GM12878 (cell line): Measurements from ENCODE around the gene DISP2. TPM values are rescaled to one million over a fixed set of nuclear protein-coding genes. Genes with fewer than 3 reads are reported as not detected.

Experiments
- ATAC-seq: fragments of 200-7000 bp; cut with Tn5 transposase; 3 replicates; pipeline ENCODE4 v1.9.1; 2020; ENCODE audit warnings: mild to moderate bottlenecking, moderate library complexity
- BruUV-seq: library from RNA; stranded (reverse); fragments of 400-500 nt; replicated peaks from 2 replicates; lab custom pipeline; 2021; lab: Mats Ljungman, UMichigan
- CTCF ChIA-PET: fragments of 300-600 bp; sonication (Branson Sonifier 250); formaldehyde crosslinking; extraction: SDS; loops from one replicate; lab custom pipeline; 2021; ENCODE audit warnings: inconsistent platforms; lab: Yijun Ruan, JAX
- POLR2A ChIA-PET: fragments of 350-600 bp; formaldehyde crosslinking; extraction: SDS; loops from one replicate; lab custom pipeline; 2021; ENCODE audit warnings: inconsistent platforms; lab: Charles Lee
- RAD21 ChIA-PET: fragments of 300-600 bp; sonication (Branson Sonifier 250); formaldehyde crosslinking; loops from one replicate; lab custom pipeline; 2023; ENCODE audit warnings: antibody characterized with exemption; ENCODE audit not compliant: unreplicated experiment; lab: Charles Lee
- SMC1A ChIA-PET: fragments of 300-600 bp; sonication (Branson Sonifier 250); formaldehyde crosslinking; loops from one replicate; lab custom pipeline; 2023; ENCODE audit not compliant: unreplicated experiment, uncharacterized antibody; lab: Charles Lee
- DNase-seq: peaks from one replicate; pipeline ENCODE4 v3.0.0-alpha.2; 2011; ENCODE audit warnings: low read depth, low spot score
- FAIRE-seq: peaks from 3 replicates; lab custom pipeline; 2011; peaks lifted over from hg19 to GRCh38; lab: Jason Lieb, UNC
- H2AFZ ChIP-seq: 2 replicates; pipeline ENCODE4 v1.6.0; 2011; ENCODE audit warnings: low read depth, low read length, control low read depth; ENCODE audit not compliant: control insufficient read depth
- H3K27ac ChIP-seq: 2 replicates; pipeline ENCODE4 v1.5.1; 2011; ENCODE audit warnings: control low read depth; ENCODE audit not compliant: control insufficient read depth, insufficient read depth
- H3K27me3 ChIP-seq, 2 experiments: replicated peaks in 1 of 2; 2 replicates each; pipeline versions ENCODE4 v1.6.0 to v1.6.1; 2011; ENCODE audit warnings: low read length in 1 of 2; ENCODE audit not compliant: control insufficient read depth in 2 of 2, insufficient read depth in 2 of 2
- H3K36me3 ChIP-seq, 2 experiments: 2 replicates each; pipeline ENCODE4 v1.5.1; 2011; ENCODE audit warnings: low read length in 1 of 2; ENCODE audit not compliant: control insufficient read depth in 2 of 2, insufficient read depth in 2 of 2
- H3K4me1 ChIP-seq: 2 replicates; pipeline ENCODE4 v1.6.1; 2011; ENCODE audit warnings: mild to moderate bottlenecking, low read length, moderate library complexity, mixed read lengths; ENCODE audit not compliant: control insufficient read depth, insufficient read depth
- H3K4me2 ChIP-seq: 2 replicates; pipeline ENCODE4 v1.6.0; 2011; ENCODE audit warnings: control low read depth; ENCODE audit not compliant: control insufficient read depth, insufficient read depth
- H3K4me3 ChIP-seq: fragments of 200-600 bp; sonication (generic); 2 replicates; pipeline ENCODE4 v1.5.1; 2016
- H3K79me2 ChIP-seq: 2 replicates; pipeline ENCODE4 v1.6.0; 2011; ENCODE audit warnings: low read length; ENCODE audit not compliant: control insufficient read depth, insufficient read depth
- H3K9ac ChIP-seq: 2 replicates; pipeline ENCODE4 v1.8.0; 2011; ENCODE audit warnings: low read length, control low read depth, mixed read lengths; ENCODE audit not compliant: control insufficient read depth, insufficient read depth
- H3K9me3 ChIP-seq: replicated peaks from 3 replicates; pipeline ENCODE4 v1.5.1; 2011; ENCODE audit warnings: mild to moderate bottlenecking, low read length; ENCODE audit not compliant: control insufficient read depth, insufficient read depth
- H4K20me1 ChIP-seq: 2 replicates; pipeline ENCODE4 v1.6.0; 2011; ENCODE audit not compliant: control insufficient read depth, insufficient read depth
- KLF5 ChIP-seq: fragments of 450-650 bp; IDR thresholded peaks from 2 replicates; pipeline ENCODE4 v1.6.1; 2014; ENCODE audit warnings: mild to moderate bottlenecking; ENCODE audit not compliant: partially characterized antibody
- WGBS: methylation state at CpG from one replicate; pipeline ENCODE4 v1.1.6; 2016; ENCODE audit warnings: low lambda C conversion rate; ENCODE audit not compliant: insufficient replicate concordance, insufficient coverage; ENCODE audit errors: missing lambda C conversion rate; 5-methylcytosine and 5-hydroxymethylcytosine counted together
- in situ Hi-C: fragments of 300-500 bp; cut with MboI; formaldehyde crosslinking; loops from 9 replicates; pipeline ENCODE4 v1.14.3; 2018; ENCODE audit warnings: mixed read lengths
- intact Hi-C: fragments of 100-400 bp; cut with micrococcal nuclease; formaldehyde crosslinking; loops from one replicate; pipeline ENCODE4 v1.14.2; 2022; ENCODE audit not compliant: unreplicated experiment
- polyA plus RNA-seq, 11 experiments: library from polyadenylated mRNA; depleted of rRNA in 4 of 11; unstranded in 6 of 11; stranded (reverse) in 5 of 11; fragments of >200 nt; fragmentation: Nextera tagmentation in 4 of 11; fragmentation: Illumina TruSeq in 1 of 11; extraction: Ambion mirVana in 4 of 11; extraction: Trizol in 1 of 11; gene quantifications; 1 replicate in 1 of 11; 2 replicates in 10 of 11; pipeline versions ENCODE4 v1.2.1 to v1.2.3, GENCODE V29; 2011 to 2016; ENCODE audit warnings: inconsistent platforms in 2 of 11, missing spikeins in 2 of 11, low read depth in 1 of 11
- total RNA-seq, 4 experiments: library from RNA; depleted of rRNA in 3 of 4; stranded (reverse); fragments of >200 nt in 3 of 4; fragmentation: Illumina TruSeq in 1 of 4; extraction: Trizol in 1 of 4; gene quantifications; 2 replicates each; pipeline versions ENCODE4 v1.2.1 to v1.2.3, GENCODE V29; 2013 to 2021
- TF ChIP-seq, protein P1 (sequence below): fragments of 450-650 bp; IDR thresholded peaks from 2 replicates; pipeline ENCODE4 v1.6.1; 2017; ENCODE audit warnings: mild to moderate bottlenecking, moderate library complexity

The DISP2 gene
- total and polyA plus RNA-seq, 10 of the 15 experiments (the other 5 are each of a cell fraction or from before 2014, with no cell fraction given), result under 0.01 to 0.20 (median 0.12) TPM; not detected in 7

- CTCF ChIA-PET, result interaction anchor here (0.6 to 1.9 kb wide), 18 partner anchors 8 to 680 kb away, joined by 3 to 12 read pairs (median 4); partner anchors contain the start of genes IVD and KNSTRN
- 53% methylated on average over 8 of the region's 8 CpGs for WGBS
- BruUV-seq, result no TSS peak
- TF ChIP-seq, protein P1, sequence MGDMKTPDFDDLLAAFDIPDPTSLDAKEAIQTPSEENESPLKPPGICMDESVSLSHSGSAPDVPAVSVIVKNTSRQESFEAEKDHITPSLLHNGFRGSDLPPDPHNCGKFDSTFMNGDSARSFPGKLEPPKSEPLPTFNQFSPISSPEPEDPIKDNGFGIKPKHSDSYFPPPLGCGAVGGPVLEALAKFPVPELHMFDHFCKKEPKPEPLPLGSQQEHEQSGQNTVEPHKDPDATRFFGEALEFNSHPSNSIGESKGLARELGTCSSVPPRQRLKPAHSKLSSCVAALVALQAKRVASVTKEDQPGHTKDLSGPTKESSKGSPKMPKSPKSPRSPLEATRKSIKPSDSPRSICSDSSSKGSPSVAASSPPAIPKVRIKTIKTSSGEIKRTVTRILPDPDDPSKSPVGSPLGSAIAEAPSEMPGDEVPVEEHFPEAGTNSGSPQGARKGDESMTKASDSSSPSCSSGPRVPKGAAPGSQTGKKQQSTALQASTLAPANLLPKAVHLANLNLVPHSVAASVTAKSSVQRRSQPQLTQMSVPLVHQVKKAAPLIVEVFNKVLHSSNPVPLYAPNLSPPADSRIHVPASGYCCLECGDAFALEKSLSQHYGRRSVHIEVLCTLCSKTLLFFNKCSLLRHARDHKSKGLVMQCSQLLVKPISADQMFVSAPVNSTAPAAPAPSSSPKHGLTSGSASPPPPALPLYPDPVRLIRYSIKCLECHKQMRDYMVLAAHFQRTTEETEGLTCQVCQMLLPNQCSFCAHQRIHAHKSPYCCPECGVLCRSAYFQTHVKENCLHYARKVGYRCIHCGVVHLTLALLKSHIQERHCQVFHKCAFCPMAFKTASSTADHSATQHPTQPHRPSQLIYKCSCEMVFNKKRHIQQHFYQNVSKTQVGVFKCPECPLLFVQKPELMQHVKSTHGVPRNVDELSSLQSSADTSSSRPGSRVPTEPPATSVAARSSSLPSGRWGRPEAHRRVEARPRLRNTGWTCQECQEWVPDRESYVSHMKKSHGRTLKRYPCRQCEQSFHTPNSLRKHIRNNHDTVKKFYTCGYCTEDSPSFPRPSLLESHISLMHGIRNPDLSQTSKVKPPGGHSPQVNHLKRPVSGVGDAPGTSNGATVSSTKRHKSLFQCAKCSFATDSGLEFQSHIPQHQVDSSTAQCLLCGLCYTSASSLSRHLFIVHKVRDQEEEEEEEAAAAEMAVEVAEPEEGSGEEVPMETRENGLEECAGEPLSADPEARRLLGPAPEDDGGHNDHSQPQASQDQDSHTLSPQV, result no peak
- TF ChIP-seq KLF5, result no peak
- TF ChIP-seq, all 136 proteins: peak for 0
- H3K4me3 ChIP-seq, result 0 out of 2 replicates have a peak overlapping the region, but pooled peaks have one; percentile 26
- ATAC-seq (peak; percentile 25), DNase-seq (no peak), FAIRE-seq (no peak)
- H3K27me3 ChIP-seq, result no peaks in the 10 kb centered on the region
- H4K20me1 ChIP-seq, result no peaks in the 10 kb centered on the region
- SMC1A ChIA-PET, result interaction anchor here (0.8 to 2.0 kb wide), 9 partner anchors 10 to 297 kb away, joined by 3 to 29 read pairs (median 4); partner anchors contain the start of gene KNSTRN
- no peak overlapping the region for H3K9ac ChIP-seq
- H3K36me3 ChIP-seq, result no peaks in the 10 kb centered on the region; a peak in 1 of 4 replicates
- no peaks in the 10 kb centered on the region for H3K4me1 ChIP-seq
- POLR2A ChIA-PET, result interaction anchor here (0.6 to 2.4 kb wide), 7 partner anchors 8 to 388 kb away, joined by 3 to 8 read pairs (median 5); partner anchors contain the start of gene KNSTRN
- no peaks in the 10 kb centered on the region for H3K79me2 ChIP-seq
- in situ Hi-C loops, result no loop called here
- H3K9me3 ChIP-seq, result no peaks in the 10 kb centered on the region
- peak overlapping the region; percentile 57 for H3K4me2 ChIP-seq
- intact Hi-C loops, result no loop called here
- no peak overlapping the region for H3K27ac ChIP-seq
- no peak overlapping the region for H2AFZ ChIP-seq
- RAD21 ChIA-PET, result interaction anchor here (1.1 to 2.1 kb wide), 4 partner anchors 8 to 43 kb away, joined by 3 to 15 read pairs (median 4); partner anchors contain the start of genes BAHD1 and IVD
Observed at GRCh38 chr15:40397688-40398412, 39.8 kb downstream of the DISP2 start.
